ENCODE measurements around the gene SETD5. TPM values are rescaled to one million over a fixed set of nuclear protein-coding genes. Genes with fewer than 3 reads are reported as not detected.
A peak's percentile ranks its signal among the peaks of the same experiment; 100 is the strongest.

Gene SETD5
- total RNA-seq, 1 donor from 2014 or later: 192 TPM

DNA sequence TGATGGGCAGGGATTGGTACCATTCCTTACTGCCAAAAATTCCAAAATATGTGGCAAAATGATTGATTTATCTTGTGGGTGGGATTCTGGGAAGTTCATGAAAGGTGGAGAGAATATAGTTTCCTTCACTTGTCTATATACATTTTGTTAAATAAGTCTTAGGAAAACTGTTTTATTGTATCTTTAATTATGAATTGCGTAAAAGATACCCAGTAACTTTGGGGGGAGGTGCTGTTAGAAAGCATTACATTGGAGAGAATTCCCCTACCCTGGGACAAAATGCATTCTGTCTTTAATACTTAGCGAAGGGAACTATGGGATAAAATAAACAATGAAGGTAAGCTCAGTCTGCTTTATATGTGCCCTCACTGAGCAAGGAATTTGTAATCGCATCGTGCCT, 4.6 kb downstream of the SETD5 start:
- no peaks in the 10 kb centered on the region for H3K36me3 Mint-ChIP-seq
- H3K4me3 Mint-ChIP-seq: peak overlapping the region; percentile 79
- peaks cover 50% of the 10 kb centered on the region for H3K4me1 Mint-ChIP-seq (ENCODE audit: unreplicated experiment)
- H3K9me3 Mint-ChIP-seq: no peaks in the 10 kb centered on the region
- H3K27me3 Mint-ChIP-seq: no peaks in the 10 kb centered on the region
- DNase-seq (ENCODE audit: extremely low spot score, unreplicated experiment): no peak
- peak overlapping the region; percentile 80 for H3K27ac Mint-ChIP-seq
- TF ChIP-seq, protein P1, sequence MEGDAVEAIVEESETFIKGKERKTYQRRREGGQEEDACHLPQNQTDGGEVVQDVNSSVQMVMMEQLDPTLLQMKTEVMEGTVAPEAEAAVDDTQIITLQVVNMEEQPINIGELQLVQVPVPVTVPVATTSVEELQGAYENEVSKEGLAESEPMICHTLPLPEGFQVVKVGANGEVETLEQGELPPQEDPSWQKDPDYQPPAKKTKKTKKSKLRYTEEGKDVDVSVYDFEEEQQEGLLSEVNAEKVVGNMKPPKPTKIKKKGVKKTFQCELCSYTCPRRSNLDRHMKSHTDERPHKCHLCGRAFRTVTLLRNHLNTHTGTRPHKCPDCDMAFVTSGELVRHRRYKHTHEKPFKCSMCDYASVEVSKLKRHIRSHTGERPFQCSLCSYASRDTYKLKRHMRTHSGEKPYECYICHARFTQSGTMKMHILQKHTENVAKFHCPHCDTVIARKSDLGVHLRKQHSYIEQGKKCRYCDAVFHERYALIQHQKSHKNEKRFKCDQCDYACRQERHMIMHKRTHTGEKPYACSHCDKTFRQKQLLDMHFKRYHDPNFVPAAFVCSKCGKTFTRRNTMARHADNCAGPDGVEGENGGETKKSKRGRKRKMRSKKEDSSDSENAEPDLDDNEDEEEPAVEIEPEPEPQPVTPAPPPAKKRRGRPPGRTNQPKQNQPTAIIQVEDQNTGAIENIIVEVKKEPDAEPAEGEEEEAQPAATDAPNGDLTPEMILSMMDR (conservative IDR thresholded peaks at IDR 0.05): no peak

GRCh38 chr3:9402410-9403228, 5.2 kb downstream of the SETD5 start:
- TF ChIP-seq, protein P1 (conservative IDR thresholded peaks at IDR 0.05): no peak
- Mint-ChIP-seq H3K27me3 (no peaks in the 10 kb centered on the region), H3K4me1 (ENCODE audit: unreplicated experiment) (peaks cover 53% of the 10 kb centered on the region), H3K9me3 (no peaks in the 10 kb centered on the region), H3K36me3 (no peaks in the 10 kb centered on the region), H3K4me3 (peak overlapping the region; percentile 79), H3K27ac (peak overlapping the region; percentile 80)
- DNase-seq (ENCODE audit: extremely low spot score, unreplicated experiment): no peak

- H3K36me3 Mint-ChIP-seq: peaks cover 2% of the 10 kb centered on the region
- H3K4me1 Mint-ChIP-seq (ENCODE audit: unreplicated experiment): peaks cover 53% of the 10 kb centered on the region
- no peaks in the 10 kb centered on the region for H3K27me3 Mint-ChIP-seq
- H3K4me3 Mint-ChIP-seq: no peak overlapping the region
- H3K9me3 Mint-ChIP-seq: no peaks in the 10 kb centered on the region
- DNase-seq (ENCODE audit: extremely low spot score, unreplicated experiment): no peak
- H3K27ac Mint-ChIP-seq: no peak overlapping the region
- TF ChIP-seq, protein P1 (conservative IDR thresholded peaks at IDR 0.05): no peak
These were observed 6.0 kb downstream of the SETD5 start for GRCh38 chr3:9403463-9403862.

- H3K36me3 Mint-ChIP-seq: peaks cover 14% of the 10 kb centered on the region
- H3K27ac Mint-ChIP-seq: peak overlapping the region; percentile 80
- DNase-seq (ENCODE audit: extremely low spot score, unreplicated experiment): no peak
- H3K9me3 Mint-ChIP-seq: peaks cover 7% of the 10 kb centered on the region
- H3K27me3 Mint-ChIP-seq: no peaks in the 10 kb centered on the region
- H3K4me3 Mint-ChIP-seq: peak overlapping the region; percentile 53
- peaks cover 51% of the 10 kb centered on the region for H3K4me1 Mint-ChIP-seq (ENCODE audit: unreplicated experiment)
- TF ChIP-seq, protein P1 (conservative IDR thresholded peaks at IDR 0.05): peak; percentile 23
These were observed 7.3 kb downstream of the SETD5 start for GRCh38 chr3:9404680-9405079.

DNA sequence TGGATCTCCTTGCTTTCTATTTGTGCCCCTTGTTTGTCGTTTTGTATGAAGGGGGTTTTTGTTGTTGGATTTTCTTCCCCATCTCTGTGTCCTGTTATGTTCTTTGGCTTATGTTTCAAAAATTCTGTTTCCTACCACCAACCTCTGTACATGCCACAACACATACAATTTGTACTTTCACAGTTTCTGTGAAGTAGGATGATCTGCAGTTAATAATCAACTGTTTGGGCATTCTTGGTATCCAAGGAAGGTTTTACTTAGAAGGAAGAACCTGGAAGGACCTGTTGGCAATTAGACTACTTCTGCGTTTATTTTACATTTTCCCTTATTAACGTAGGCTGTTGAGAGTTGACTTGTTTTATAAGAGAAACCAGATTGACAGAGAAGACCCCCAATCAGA, 8.3 kb downstream of the SETD5 start:
- Mint-ChIP-seq H3K36me3 (peaks cover 18% of the 10 kb centered on the region), H3K4me3 (peak overlapping the region; percentile 46), H3K9me3 (peaks cover 7% of the 10 kb centered on the region), H3K27me3 (no peaks in the 10 kb centered on the region), H3K4me1 (ENCODE audit: unreplicated experiment) (peaks cover 41% of the 10 kb centered on the region), H3K27ac (peak overlapping the region; percentile 2)
- TF ChIP-seq, protein P1 (conservative IDR thresholded peaks at IDR 0.05): no peak
- DNase-seq (ENCODE audit: extremely low spot score, unreplicated experiment): no peak
